Motor neuron (in vitro differentiated cells): ENCODE measurements around the gene GAS2L2. TPM values are rescaled to one million over a fixed set of nuclear protein-coding genes. Genes with fewer than 3 reads are reported as not detected.

ENCODE experiments used
- ATAC-seq, 8 experiments: fragments of 200-7000 bp; cut with Tn5 transposase; replicated peaks in 6 of 8; 2 replicates each; pipeline ENCODE4 v1.8.0; 2021; ENCODE audit warnings: mild to moderate bottlenecking in 8 of 8, moderate library complexity in 8 of 8
- H3K27ac ChIP-seq, 2 donors: fragments of 250-450 bp; sonication (Bioruptor Pico); 2 replicates each; pipeline ENCODE4 v1.9.0; 2021; ENCODE audit warnings: antibody characterized with exemption in 2 of 2, mild to moderate bottlenecking in 2 of 2, moderate library complexity in 1 of 2
- H3K4me1 ChIP-seq, 2 donors: fragments of 250-450 bp; sonication (Bioruptor Pico); replicated peaks in 1 of 2; 2 replicates each; pipeline ENCODE4 v1.6.1; 2021; ENCODE audit warnings: antibody characterized with exemption in 2 of 2, mild to moderate bottlenecking in 2 of 2, moderate library complexity in 1 of 2
- H3K4me3 ChIP-seq, 5 donors: fragments of 250-450 bp; sonication (Bioruptor Pico); 2 replicates each; pipeline ENCODE4 v1.9.0; 2021; ENCODE audit warnings: antibody characterized with exemption in 5 of 5, mild to moderate bottlenecking in 5 of 5, moderate library complexity in 4 of 5
- WGBS, 10 experiments: fragments of 450-650 bp; shearing (Covaris generic); methylation state at CpG; one replicate each; pipeline ENCODE4 v1.0.0; 2022; 5-methylcytosine and 5-hydroxymethylcytosine counted together
- in situ Hi-C, 9 experiments: fragments of 400-800 bp; cut with MboI; loops; one replicate each; pipeline ENCODE4 v1.15.0; 2021; ENCODE audit warnings: low sequenced_read_pairs in 9 of 9, low pct_unique_long_range_greater_than_20kb in 2 of 9; ENCODE audit not compliant: unreplicated experiment in 9 of 9
- total RNA-seq, 8 experiments: library from RNA; unstranded; fragments of 300-600 nt; gene quantifications; 2 replicates each; pipeline versions ENCODE4 v1.2.3 to v1.2.4, GENCODE V29; 2022

GAS2L2 gene
- total RNA-seq, 8 experiments from 2014 or later, result 0.08 to 1.8 (median 0.22) TPM; not detected in 2

DNA sequence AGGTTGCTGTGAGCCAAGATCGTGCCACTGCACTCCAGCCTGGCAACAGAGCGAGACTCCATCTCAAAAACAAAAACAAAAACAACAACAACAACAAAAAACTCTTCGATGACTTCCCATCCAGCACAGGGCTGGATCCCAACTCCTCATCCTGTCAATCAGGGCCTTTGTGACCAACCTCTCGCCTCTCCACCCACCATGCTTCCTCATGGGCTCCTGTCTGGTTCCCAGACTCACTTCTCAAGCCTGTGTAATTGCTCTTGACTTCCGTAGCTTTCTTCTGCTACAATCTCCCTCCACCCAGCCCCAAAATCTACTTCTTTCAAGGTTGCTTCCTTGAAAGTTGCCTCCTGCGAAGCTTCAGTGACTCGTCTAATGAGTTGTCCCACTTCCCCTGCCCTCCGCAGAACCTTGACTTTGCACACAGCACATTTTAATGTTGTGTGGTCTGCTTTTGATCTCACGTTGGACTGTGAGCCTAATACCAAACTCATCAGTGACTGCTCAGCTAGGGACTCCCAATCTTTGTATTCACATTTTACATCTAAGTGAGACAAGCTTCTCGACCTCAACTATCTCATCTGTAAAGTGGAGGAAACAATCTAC lies 22.5 kb downstream of the GAS2L2 start:
- no peak for ATAC-seq
- Histone ChIP-seq H3K4me1 (peaks cover 21 to 38% of the 10 kb centered on the region in 2 donors), H3K27ac (no peak overlapping the region), H3K4me3 (no peak overlapping the region)
- WGBS, 10 experiments, result 57 to 91% (median 77%) methylated on average over 2 to 7 of the region's 10 CpGs
- in situ Hi-C loops, result loop anchor here in 3 of 9 experiments (25.0 kb wide), 1 partner anchor 118 kb away; no protein-coding TSS in a partner anchor

- peaks cover 21 to 42% of the 10 kb centered on the region in 2 donors for H3K4me1 ChIP-seq
- WGBS, 10 experiments, result 11 to 80% (median 40%) methylated on average over 2 to 4 of the region's 4 CpGs; no CpG with 5 or more reads in 5 of the 10 experiments
These were observed 23.6 kb downstream of the GAS2L2 start for GRCh38 chr17:35729405-35729833.

GRCh38 chr17:35728551-35728950 lies 24.5 kb downstream of the GAS2L2 start:
- in situ Hi-C loops, result loop anchor here in 3 of 9 experiments (25.0 kb wide), 1 partner anchor 116 kb away; no protein-coding TSS in a partner anchor
- no peak for ATAC-seq
- Histone ChIP-seq H3K4me1 (peaks cover 21 to 42% of the 10 kb centered on the region in 2 donors), H3K27ac (no peak overlapping the region), H3K4me3 (no peak overlapping the region)
- 72 to 100% (median 92%) methylated on average over 1 to 3 of the region's 3 CpGs; no CpG with 5 or more reads in 6 of the 10 experiments for WGBS, 10 experiments

More at GRCh38 chr17:35729405-35729833, 23.6 kb downstream of the GAS2L2 start:
- in situ Hi-C loops, result loop anchor here in 3 of 9 experiments (25.0 kb wide), 1 partner anchor 117 kb away; no protein-coding TSS in a partner anchor
- no peak overlapping the region for H3K4me3 ChIP-seq
- H3K27ac ChIP-seq, result no peak overlapping the region
- ATAC-seq, result no peak

- no peak overlapping the region for H3K27ac ChIP-seq
- no peak for ATAC-seq
- 50 to 100% (median 92%) methylated on average over 1 to 4 of the region's 5 CpGs; no CpG with 5 or more reads in 5 of the 10 experiments for WGBS, 10 experiments
These were observed 25.4 kb downstream of the GAS2L2 start for GRCh38 chr17:35727635-35728034.

GRCh38 chr17:35726953-35727460 lies 26.0 kb downstream of the GAS2L2 start:
- WGBS, 10 experiments, result 44 to 100% (median 70%) methylated on average over 1 to 5 of the region's 5 CpGs; no CpG with 5 or more reads in 3 of the 10 experiments
- ATAC-seq, result peak in 1 of 8 experiments; percentile 1
- in situ Hi-C loops, result loop anchor here in 3 of 9 experiments (25.0 kb wide), 1 partner anchor 115 kb away; no protein-coding TSS in a partner anchor
- Histone ChIP-seq H3K4me1 (peaks cover 21 to 40% of the 10 kb centered on the region in 2 donors), H3K4me3 (no peak overlapping the region), H3K27ac (no peak overlapping the region)

More at GRCh38 chr17:35727635-35728034, 25.4 kb downstream of the GAS2L2 start:
- H3K4me1 ChIP-seq, result peaks cover 21 to 42% of the 10 kb centered on the region in 2 donors
- H3K4me3 ChIP-seq, result no peak overlapping the region
- in situ Hi-C loops, result loop anchor here in 3 of 9 experiments (25.0 kb wide), 1 partner anchor 115 kb away; no protein-coding TSS in a partner anchor

DNA sequence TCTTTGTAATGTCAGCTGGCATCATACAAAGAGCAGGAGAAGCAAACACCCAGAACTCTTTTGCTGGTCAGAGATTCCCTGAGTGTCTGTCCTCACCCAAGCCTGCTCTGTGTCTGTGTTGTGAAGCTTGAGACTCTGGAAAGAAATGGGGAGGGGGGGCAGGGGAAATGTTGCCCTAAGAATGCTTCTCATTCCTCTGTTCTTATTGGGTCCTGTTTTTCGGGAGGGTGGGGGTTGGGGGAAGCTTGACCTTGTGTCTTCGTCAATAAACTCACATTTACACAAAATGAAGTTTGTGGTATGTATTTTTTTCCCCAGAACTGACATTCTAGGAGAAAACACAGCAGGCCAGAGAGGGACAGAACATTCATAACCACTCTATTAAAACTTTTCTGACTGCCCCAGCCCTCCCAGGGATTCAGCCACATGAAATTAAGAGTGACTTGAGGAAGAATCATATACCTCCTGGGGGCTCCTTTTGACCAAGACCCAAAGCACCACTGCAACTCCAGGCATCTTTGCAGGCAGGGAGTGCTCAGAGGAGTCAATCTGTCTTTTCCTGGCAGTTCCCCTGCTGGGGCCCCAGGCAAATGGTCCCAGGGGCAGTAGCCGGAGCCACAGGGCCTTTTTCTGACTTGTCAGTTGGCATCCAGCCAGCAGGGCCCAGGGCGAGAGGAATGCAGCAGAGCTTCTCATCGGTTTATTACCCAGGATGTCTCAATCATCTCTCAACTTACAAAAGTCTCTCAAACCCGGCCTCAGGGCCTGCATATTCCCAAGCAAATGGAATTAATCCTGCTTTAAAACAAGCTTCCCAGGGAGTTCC lies 26.7 kb downstream of the GAS2L2 start:
- WGBS, 10 experiments, result 0 to 70% (median 32%) methylated on average over 1 to 3 of the region's 6 CpGs; no CpG with 5 or more reads in 7 of the 10 experiments
- H3K27ac ChIP-seq, result no peak overlapping the region
- H3K4me1 ChIP-seq, result peaks cover 21 to 40% of the 10 kb centered on the region in 2 donors
- no peak overlapping the region for H3K4me3 ChIP-seq
- peak; percentile 43 to 85 (median 68) for ATAC-seq
- in situ Hi-C loops, result loop anchor here in 3 of 9 experiments (25.0 kb wide), 1 partner anchor 114 kb away; no protein-coding TSS in a partner anchor

GRCh38 chr17:35725802-35726126 lies 27.3 kb downstream of the GAS2L2 start:
- in situ Hi-C loops, result loop anchor here in 3 of 9 experiments (25.0 kb wide), 1 partner anchor 113 kb away; no protein-coding TSS in a partner anchor
- H3K27ac ChIP-seq, result no peak overlapping the region
- no peak overlapping the region for H3K4me3 ChIP-seq
- peaks cover 17 to 35% of the 10 kb centered on the region in 2 donors for H3K4me1 ChIP-seq
- WGBS, 10 experiments, result 17 to 80% (median 53%) methylated on average over 1 to 2 of the region's 2 CpGs; no CpG with 5 or more reads in 6 of the 10 experiments
- ATAC-seq, result peak in 3 of 8 experiments; percentile 8 to 20 (median 11)

DNA sequence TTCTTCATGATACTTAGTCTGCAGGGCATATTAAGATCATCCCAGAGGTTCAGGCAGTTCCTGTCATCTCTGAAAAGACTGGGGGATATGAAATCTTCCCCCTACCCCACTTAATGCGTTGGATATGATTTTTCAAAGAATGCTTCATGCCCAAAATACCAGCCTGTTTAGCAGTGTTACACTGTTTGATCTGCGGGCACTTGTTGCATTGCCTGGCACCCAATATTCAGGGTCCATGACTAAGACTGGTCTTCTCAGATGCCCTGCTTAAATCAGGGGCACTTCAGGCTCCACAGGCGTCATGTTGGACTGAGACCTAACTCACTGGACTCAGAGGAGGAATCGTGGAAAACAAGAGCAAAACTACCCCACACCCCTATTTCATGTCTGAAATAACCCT lies 28.0 kb downstream of the GAS2L2 start:
- in situ Hi-C loops, result loop anchor here in 3 of 9 experiments (25.0 kb wide), 1 partner anchor 113 kb away; no protein-coding TSS in a partner anchor
- WGBS, 10 experiments, result 71 to 100% (median 88%) methylated on average over 1 to 4 of the region's 4 CpGs; no CpG with 5 or more reads in 3 of the 10 experiments
- Histone ChIP-seq H3K27ac (no peak overlapping the region), H3K4me1 (peaks cover 17 to 35% of the 10 kb centered on the region in 2 donors), H3K4me3 (no peak overlapping the region)
- no peak for ATAC-seq

GRCh38 chr17:35723735-35724134 lies 29.3 kb downstream of the GAS2L2 start:
- no peak for ATAC-seq
- 85 to 100% (median 100%) methylated on average over 1 to 2 of the region's 2 CpGs; no CpG with 5 or more reads in 2 of the 10 experiments for WGBS, 10 experiments
- Histone ChIP-seq H3K27ac (no peak overlapping the region), H3K4me1 (peaks cover 13 to 24% of the 10 kb centered on the region in 2 donors), H3K4me3 (no peak overlapping the region)
- in situ Hi-C loops, result no loop called here

DNA sequence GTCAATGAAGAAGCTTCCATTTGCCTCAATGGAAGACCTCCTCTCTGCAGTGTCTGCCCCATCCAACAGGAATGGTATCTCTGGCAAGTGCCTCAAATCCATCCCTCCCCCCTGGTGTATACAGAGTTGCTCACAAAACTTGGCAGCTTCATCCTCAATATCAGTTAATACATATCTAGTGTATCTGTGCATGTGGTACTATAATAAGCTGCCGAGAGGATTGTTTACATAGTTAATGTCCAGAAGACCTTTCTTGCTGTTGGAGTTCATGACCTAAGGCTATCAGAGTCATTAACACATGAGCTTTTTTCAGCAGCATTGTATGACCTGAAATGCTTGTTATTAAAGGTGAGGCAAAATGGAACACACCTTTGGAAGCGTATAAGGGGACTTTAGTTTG lies 35.6 kb downstream of the GAS2L2 start:
- H3K27ac ChIP-seq, result no peak overlapping the region
- H3K4me3 ChIP-seq, result no peak overlapping the region
- H3K4me1 ChIP-seq, result peaks cover 31% of the 10 kb centered on the region in 2 donors
- peak in 1 of 8 experiments; percentile 62 for ATAC-seq
- WGBS, 10 experiments, result 0 to 100% (median 60%) methylated on average over 1 to 2 of the region's 2 CpGs; no CpG with 5 or more reads in 4 of the 10 experiments
- in situ Hi-C loops, result no loop called here

- in situ Hi-C loops, result no loop called here
- WGBS, 10 experiments, result 71 to 100% (median 96%) methylated on average over 1 to 4 of the region's 4 CpGs; no CpG with 5 or more reads in 2 of the 10 experiments
- Histone ChIP-seq H3K4me1 (peaks cover 31% of the 10 kb centered on the region in 2 donors), H3K27ac (no peak overlapping the region), H3K4me3 (no peak overlapping the region)
- ATAC-seq, result no peak
These were observed 36.1 kb downstream of the GAS2L2 start for GRCh38 chr17:35716897-35717465.

DNA sequence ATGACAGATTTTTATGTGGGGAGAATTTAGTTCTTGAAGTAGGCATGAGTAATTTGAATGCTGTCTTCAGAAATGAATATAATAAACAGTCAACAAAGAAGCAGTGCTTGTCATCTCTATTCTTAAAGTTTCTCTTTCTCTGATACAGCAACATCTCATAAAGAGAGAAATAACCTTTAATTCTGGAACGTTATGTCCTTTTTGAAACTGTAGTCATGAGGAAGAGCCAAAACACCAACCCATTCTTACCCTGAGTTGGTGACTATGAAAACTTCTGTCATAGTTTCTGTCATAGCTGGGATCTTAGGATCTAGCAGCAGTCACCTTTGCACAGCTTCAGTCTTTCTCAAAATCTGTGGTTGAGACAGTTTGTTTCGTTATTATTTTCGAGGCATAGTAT lies 36.9 kb downstream of the GAS2L2 start:
- H3K4me1 ChIP-seq, result peaks cover 31% of the 10 kb centered on the region in 2 donors
- in situ Hi-C loops, result no loop called here
- no peak for ATAC-seq
- no peak overlapping the region for H3K27ac ChIP-seq
- WGBS, 10 experiments, result 40 to 90% (median 73%) methylated on average over 1 to 3 of the region's 3 CpGs; no CpG with 5 or more reads in 1 of the 10 experiments
- no peak overlapping the region for H3K4me3 ChIP-seq
